Stimulated activated effector memory CD8-positive, alpha-beta T cell treated with anti-CD3 and anti-CD28 coated beads, Interleukin-12 subunit alpha, Interleukin-12 subunit beta, amount 100 ng/mL, for 72 hours (primary cell): ENCODE measurements around the gene RASSF3.
"Not testable (repeated sequence)": the region's sequence is repeated elsewhere in the genome, so short reads cannot be mapped to it uniquely, and the experiment has no call there.

Source experiments
- ATAC-seq: fragments of 150-1000 bp; cut with Tn5 transposase; 2 replicates; pipeline ENCODE4 v1.10.0; 2021
- DNase-seq, 2 donors: peaks; one replicate each; pipeline ENCODE4 v3.0.0; 2021 to 2022; ENCODE audit warnings: low spot score in 2 of 2
- H3K27ac Mint-ChIP-seq: one replicate; pipeline ENCODE4 v1.8.0; 2022; ENCODE audit warnings: mild to moderate bottlenecking, mixed read lengths
- H3K36me3 Mint-ChIP-seq: one replicate; pipeline ENCODE4 v1.8.0; 2022; ENCODE audit warnings: mild to moderate bottlenecking, mixed read lengths
- H3K4me1 Mint-ChIP-seq: one replicate; pipeline ENCODE4 v1.8.0; 2022; ENCODE audit warnings: mixed read lengths
- H3K4me3 Mint-ChIP-seq: one replicate; pipeline ENCODE4 v1.8.0; 2022; ENCODE audit warnings: mild to moderate bottlenecking, mixed read lengths
- H3K9me3 Mint-ChIP-seq: one replicate; pipeline ENCODE4 v1.8.0; 2022; ENCODE audit warnings: mixed read lengths

The RASSF3 gene

GRCh38 chr12:64612843-64613242 is 2.5 kb downstream of the RASSF3 start:
- DNase-seq, result no peak
- no peak for ATAC-seq
- Mint-ChIP-seq H3K36me3 (peaks cover 46% of the 10 kb centered on the region), H3K4me3 (peak overlapping the region; percentile 93), H3K4me1 (peaks cover 40% of the 10 kb centered on the region), H3K9me3 (no peaks in the 10 kb centered on the region), H3K27ac (peak overlapping the region; percentile 85)

GRCh38 chr12:64613775-64614398 is 3.6 kb downstream of the RASSF3 start:
- peak overlapping the region; percentile 93 for H3K4me3 Mint-ChIP-seq
- ATAC-seq, H3K9me3 Mint-ChIP-seq, DNase-seq: not testable (repeated sequence)
- H3K27ac Mint-ChIP-seq, result peak overlapping the region; percentile 85
- peaks cover 35% of the 10 kb centered on the region for H3K4me1 Mint-ChIP-seq
- H3K36me3 Mint-ChIP-seq, result peaks cover 46% of the 10 kb centered on the region

DNA sequence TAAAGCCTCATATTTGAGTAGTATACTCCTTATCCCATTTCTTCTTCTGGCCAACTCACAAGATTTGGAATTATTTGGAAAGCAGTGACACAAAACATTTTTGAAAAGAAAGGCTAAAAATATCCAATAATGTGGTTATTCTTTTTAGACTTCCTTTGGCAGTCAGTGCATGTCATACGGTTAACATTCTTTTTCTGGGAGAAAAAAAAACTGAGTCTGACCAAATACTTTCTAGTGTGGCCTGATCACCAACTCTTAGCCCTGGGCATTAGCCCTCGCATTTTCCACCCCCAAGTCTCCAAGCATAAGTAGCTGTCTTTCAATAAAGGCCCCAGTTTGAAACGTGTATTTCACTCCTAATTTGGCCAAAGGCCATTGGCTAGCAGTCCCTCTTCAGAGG is 5.9 kb downstream of the RASSF3 start:
- DNase-seq (no peak), ATAC-seq (no peak)
- Mint-ChIP-seq H3K36me3 (peaks cover 37% of the 10 kb centered on the region), H3K9me3 (no peaks in the 10 kb centered on the region), H3K27ac (peak overlapping the region; percentile 76), H3K4me1 (peaks cover 36% of the 10 kb centered on the region), H3K4me3 (no peak overlapping the region)

GRCh38 chr12:64618953-64619590 is 8.8 kb downstream of the RASSF3 start:
- Mint-ChIP-seq H3K36me3 (peaks cover 23% of the 10 kb centered on the region), H3K9me3 (no peaks in the 10 kb centered on the region), H3K4me1 (peaks cover 26% of the 10 kb centered on the region), H3K4me3 (no peak overlapping the region), H3K27ac (peak overlapping the region; percentile 54)
- DNase-seq, result no peak
- no peak for ATAC-seq

DNA sequence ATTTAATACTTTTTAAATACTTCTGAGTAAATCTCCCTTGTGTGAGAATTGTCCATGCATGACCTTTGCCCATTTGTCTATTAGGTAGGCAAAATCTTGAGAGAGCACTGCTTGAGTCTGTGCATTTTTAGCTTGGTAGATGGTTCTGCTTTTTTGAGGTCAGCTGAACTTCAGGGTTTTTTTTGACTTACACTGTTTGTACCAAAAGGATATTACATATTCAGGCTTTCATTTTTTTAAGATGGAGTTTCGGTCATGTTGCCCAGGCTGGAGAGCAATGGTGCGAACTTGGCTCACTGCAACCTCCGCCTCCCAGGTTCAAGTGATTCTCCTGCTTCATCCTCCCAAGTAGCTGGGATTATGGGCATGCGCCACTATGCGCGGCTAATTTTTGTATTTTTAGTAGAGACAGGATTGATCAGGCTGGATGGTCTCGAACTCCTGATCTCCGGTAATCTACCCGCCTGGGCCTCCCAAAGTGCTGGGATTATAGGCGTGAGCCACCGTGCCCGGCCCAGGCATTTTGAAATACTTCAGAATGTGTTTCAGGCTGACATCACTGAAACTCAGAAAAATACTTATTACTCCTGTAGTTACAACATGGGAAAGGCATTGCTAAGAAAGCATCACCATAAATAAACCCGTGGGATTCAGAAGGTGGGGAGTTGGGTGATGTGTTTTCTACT is 11.1 kb downstream of the RASSF3 start:
- Mint-ChIP-seq H3K27ac (no peak overlapping the region), H3K9me3 (no peaks in the 10 kb centered on the region), H3K4me3 (no peak overlapping the region), H3K36me3 (no peaks in the 10 kb centered on the region), H3K4me1 (peaks cover 31% of the 10 kb centered on the region)
- DNase-seq (no peak), ATAC-seq (no peak)

DNA sequence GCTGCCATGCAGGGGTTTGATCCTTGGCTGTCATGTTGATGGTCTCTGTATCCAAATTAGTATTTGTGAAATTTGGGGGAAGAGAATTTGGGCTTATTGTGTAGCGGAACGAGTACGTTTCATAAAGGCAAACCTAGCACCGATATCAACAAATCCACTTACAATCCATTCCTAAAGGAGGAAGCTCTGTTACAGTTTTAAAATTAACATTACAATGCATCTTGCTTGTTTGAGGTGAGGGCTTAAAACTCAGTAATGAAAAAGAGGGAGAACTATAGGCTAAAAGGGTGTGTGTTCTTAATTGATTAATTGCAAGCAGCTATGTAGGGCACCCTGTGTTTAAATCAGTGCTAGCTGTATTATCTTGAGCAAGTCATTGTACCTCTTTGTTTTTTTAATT is 13.7 kb downstream of the RASSF3 start:
- no peak overlapping the region for H3K4me3 Mint-ChIP-seq
- peaks cover 39% of the 10 kb centered on the region for H3K4me1 Mint-ChIP-seq
- ATAC-seq, result no peak
- DNase-seq, result no peak
- H3K9me3 Mint-ChIP-seq, result no peaks in the 10 kb centered on the region
- H3K27ac Mint-ChIP-seq, result no peak overlapping the region
- H3K36me3 Mint-ChIP-seq, result peaks cover 3% of the 10 kb centered on the region

DNA sequence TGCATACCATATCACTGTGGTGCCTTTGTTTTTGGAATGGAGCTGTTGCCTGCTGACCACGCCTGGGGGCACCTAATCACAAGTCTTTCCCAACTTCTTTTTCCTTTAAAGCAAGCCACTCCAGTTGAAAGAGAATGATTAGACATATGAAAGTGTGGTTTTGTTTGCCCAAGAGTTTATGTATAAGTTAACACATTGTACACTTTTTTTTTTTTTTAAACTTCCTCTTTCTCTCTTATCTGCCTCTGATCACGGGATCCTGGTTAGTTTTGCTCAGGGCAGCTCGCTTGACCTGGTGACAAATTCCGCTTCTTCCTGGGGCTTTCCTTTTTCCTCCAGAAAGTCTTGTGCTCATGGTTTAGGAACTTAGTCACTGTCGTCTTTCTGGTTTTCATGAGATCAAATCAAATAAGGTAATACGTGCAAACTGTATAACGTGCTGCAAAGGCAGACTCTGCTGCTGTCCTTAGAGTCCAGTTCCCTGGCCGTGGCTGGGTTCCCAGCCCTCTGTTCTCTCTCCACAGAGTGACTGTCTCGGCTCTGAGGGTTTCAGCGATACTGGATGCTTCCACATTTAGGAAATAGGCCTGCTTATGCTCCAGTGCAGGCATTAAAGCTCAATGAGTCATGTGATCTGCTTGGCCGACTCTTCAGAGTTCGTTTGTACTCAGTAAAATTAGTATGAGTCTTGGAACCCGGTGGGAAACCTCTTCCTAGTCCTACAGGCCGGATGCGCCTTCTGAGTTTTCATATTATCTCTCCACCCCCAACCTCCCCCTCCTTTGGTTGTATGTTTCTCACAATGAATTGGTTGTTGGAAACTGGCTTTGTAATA is 15.2 kb downstream of the RASSF3 start:
- H3K36me3 Mint-ChIP-seq, result peaks cover 16% of the 10 kb centered on the region
- ATAC-seq (peak; percentile 90), DNase-seq (no peak)
- H3K4me3 Mint-ChIP-seq, result peak overlapping the region; percentile 71
- H3K27ac Mint-ChIP-seq, result peak overlapping the region; percentile 91
- no peaks in the 10 kb centered on the region for H3K9me3 Mint-ChIP-seq
- H3K4me1 Mint-ChIP-seq, result peaks cover 34% of the 10 kb centered on the region

DNA sequence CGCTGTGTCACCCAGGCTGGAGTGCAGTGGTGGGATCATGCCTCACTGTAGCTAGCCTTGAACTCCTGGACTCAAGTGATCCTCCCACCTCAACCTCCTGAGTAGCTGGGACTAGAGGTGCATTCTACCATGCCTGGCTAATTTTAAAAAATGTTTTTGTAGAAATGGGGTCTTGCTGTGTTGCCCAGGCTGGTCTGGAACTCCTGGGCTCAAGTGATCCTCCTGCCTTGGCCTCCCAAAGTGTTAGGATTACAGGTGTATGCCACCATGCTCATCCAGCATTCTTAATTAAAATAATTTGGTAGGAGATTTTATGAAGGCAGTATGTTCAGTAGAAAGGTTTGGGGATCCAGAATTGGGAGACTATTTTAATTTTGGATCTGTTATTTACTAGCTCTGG is 16.3 kb downstream of the RASSF3 start:
- H3K4me3 Mint-ChIP-seq, H3K9me3 Mint-ChIP-seq, ATAC-seq, DNase-seq, H3K27ac Mint-ChIP-seq: not testable (repeated sequence)
- peaks cover 26% of the 10 kb centered on the region for H3K36me3 Mint-ChIP-seq
- peaks cover 46% of the 10 kb centered on the region for H3K4me1 Mint-ChIP-seq

- ATAC-seq (no peak), DNase-seq (no peak)
- Mint-ChIP-seq H3K4me1 (peaks cover 57% of the 10 kb centered on the region), H3K4me3 (no peak overlapping the region), H3K9me3 (no peaks in the 10 kb centered on the region), H3K36me3 (peaks cover 26% of the 10 kb centered on the region), H3K27ac (peak overlapping the region; percentile 48)
Observed at GRCh38 chr12:64627771-64628170, 17.5 kb downstream of the RASSF3 start.

- no peak overlapping the region for H3K4me3 Mint-ChIP-seq
Observed at GRCh38 chr12:64631197-64631596, 20.9 kb downstream of the RASSF3 start.

GRCh38 chr12:64633011-64633939 is 23.0 kb downstream of the RASSF3 start:
- no peaks in the 10 kb centered on the region for H3K9me3 Mint-ChIP-seq
- H3K27ac Mint-ChIP-seq, result peak overlapping the region; percentile 44
- ATAC-seq (no peak), DNase-seq (no peak)
- H3K36me3 Mint-ChIP-seq, result peaks cover 43% of the 10 kb centered on the region
- H3K4me1 Mint-ChIP-seq, result peaks cover 50% of the 10 kb centered on the region
- no peak overlapping the region for H3K4me3 Mint-ChIP-seq

More at GRCh38 chr12:64631197-64631596, 20.9 kb downstream of the RASSF3 start:
- DNase-seq, result no peak
- H3K36me3 Mint-ChIP-seq, result peaks cover 43% of the 10 kb centered on the region
- ATAC-seq, result peak; percentile 52
- peak overlapping the region; percentile 43 for H3K27ac Mint-ChIP-seq
- no peaks in the 10 kb centered on the region for H3K9me3 Mint-ChIP-seq
- H3K4me1 Mint-ChIP-seq, result peaks cover 64% of the 10 kb centered on the region

DNA sequence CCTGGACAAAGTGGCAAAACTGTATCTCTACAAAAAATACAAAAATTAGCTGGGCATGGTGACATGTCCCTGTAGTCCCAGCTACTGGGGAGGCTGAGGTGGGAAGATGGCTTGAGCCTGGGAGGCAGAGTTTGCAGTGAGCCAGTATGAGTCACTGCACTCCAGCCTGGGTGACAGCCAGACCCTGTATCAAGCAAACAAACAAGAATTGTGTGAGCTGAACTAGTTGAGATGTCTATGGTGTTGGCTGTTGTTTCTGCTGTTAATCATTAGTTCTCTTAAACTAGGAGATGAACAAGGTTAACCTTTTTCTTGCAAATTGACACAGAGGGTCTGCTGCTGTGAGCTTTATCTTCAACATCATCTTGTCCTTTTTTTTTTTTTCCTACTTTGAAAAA is 23.6 kb downstream of the RASSF3 start:
- Mint-ChIP-seq H3K4me3 (no peak overlapping the region), H3K27ac (peak overlapping the region; percentile 44), H3K4me1 (peaks cover 56% of the 10 kb centered on the region), H3K9me3 (no peaks in the 10 kb centered on the region), H3K36me3 (peaks cover 42% of the 10 kb centered on the region)
- ATAC-seq (peak; percentile 68), DNase-seq (no peak)

DNA sequence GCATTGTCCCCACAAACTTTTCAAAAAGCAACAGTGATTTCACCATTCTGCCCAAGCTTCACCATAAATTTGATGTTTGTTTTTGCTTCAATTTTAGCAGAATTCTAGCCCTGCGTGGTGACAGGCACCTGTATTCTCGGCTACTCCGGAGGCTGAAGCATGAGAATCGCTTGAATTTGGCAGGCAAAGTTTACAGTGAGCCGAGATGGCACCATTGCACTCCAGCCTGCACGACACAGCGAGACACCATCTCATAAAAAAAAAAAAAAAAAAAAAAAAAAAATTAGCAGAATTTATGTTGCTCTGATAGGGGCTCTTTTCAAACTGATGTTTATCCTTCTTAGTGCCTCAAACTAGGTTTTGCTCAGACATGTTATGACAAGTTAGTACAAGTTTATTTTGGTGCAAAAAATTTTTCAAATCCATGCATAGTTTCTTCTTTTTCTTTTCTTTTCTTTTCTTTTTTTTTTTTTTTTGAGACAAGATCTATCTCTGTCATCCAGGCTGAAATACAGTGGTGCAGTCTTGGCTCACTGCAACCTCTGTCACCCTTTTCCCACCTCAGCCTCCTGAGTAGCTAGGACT is 24.3 kb downstream of the RASSF3 start:
- Mint-ChIP-seq H3K4me1 (peaks cover 59% of the 10 kb centered on the region), H3K9me3 (no peaks in the 10 kb centered on the region), H3K27ac (peak overlapping the region; percentile 21), H3K36me3 (peaks cover 35% of the 10 kb centered on the region), H3K4me3 (no peak overlapping the region)
- no peak for ATAC-seq
- DNase-seq, result no peak

GRCh38 chr12:64635356-64635998 is 25.2 kb downstream of the RASSF3 start:
- Mint-ChIP-seq H3K36me3 (peaks cover 27% of the 10 kb centered on the region), H3K4me3 (no peak overlapping the region), H3K4me1 (peaks cover 64% of the 10 kb centered on the region), H3K27ac (peak overlapping the region; percentile 21), H3K9me3 (no peaks in the 10 kb centered on the region)
- ATAC-seq, result peak; percentile 91
- DNase-seq, result no peak
